Immature natural killer cell (primary cell): ENCODE results near the gene TRAF1. TPM values are rescaled to one million over a fixed set of nuclear protein-coding genes. Genes with fewer than 3 reads are reported as not detected.

Source experiments
- DNase-seq, 3 donors: peaks; one replicate each; pipeline ENCODE4 v3.0.0; 2022; ENCODE audit warnings: mixed read lengths in 1 of 3
- H3K27ac Mint-ChIP-seq, 6 donors: one replicate each; pipeline ENCODE4 v1.8.0; 2020; ENCODE audit warnings: mixed read lengths in 6 of 6, mild to moderate bottlenecking in 5 of 6, inconsistent platforms in 4 of 6, moderate library complexity in 3 of 6
- H3K27me3 Mint-ChIP-seq, 3 donors: one replicate each; pipeline ENCODE4 v1.8.0; 2020 to 2021; ENCODE audit warnings: low read depth in 3 of 3, mild to moderate bottlenecking in 3 of 3, mixed read lengths in 3 of 3, moderate library complexity in 3 of 3, inconsistent platforms in 1 of 3
- H3K36me3 Mint-ChIP-seq, 3 donors: one replicate each; pipeline ENCODE4 v1.8.0; 2020; ENCODE audit warnings: mixed read lengths in 3 of 3, inconsistent platforms in 2 of 3, mild to moderate bottlenecking in 2 of 3
- H3K4me1 Mint-ChIP-seq, 2 donors: one replicate each; pipeline ENCODE4 v1.8.0; 2020; ENCODE audit warnings: inconsistent platforms in 2 of 2, mild to moderate bottlenecking in 2 of 2, mixed read lengths in 2 of 2, moderate library complexity in 1 of 2
- H3K4me3 Mint-ChIP-seq, 5 donors: one replicate each; pipeline ENCODE4 v1.8.0; 2020; ENCODE audit warnings: mild to moderate bottlenecking in 5 of 5, mixed read lengths in 5 of 5, inconsistent platforms in 3 of 5, moderate library complexity in 3 of 5
- H3K9me3 Mint-ChIP-seq, 6 donors: one replicate each; pipeline ENCODE4 v1.8.0; 2020; ENCODE audit warnings: mild to moderate bottlenecking in 6 of 6, mixed read lengths in 6 of 6, inconsistent platforms in 4 of 6, moderate library complexity in 3 of 6
- polyA plus RNA-seq, 3 donors: library from polyadenylated mRNA; unstranded; fragments of 300-500 nt; fragmentation: Illumina TruSeq; gene quantifications; one replicate each; pipeline ENCODE4 v1.2.3, GENCODE V29; 2021

TRAF1 gene
- polyA plus RNA-seq, 3 donors from 2014 or later, result 0.67 to 3.4 (median 1.5) TPM

DNA sequence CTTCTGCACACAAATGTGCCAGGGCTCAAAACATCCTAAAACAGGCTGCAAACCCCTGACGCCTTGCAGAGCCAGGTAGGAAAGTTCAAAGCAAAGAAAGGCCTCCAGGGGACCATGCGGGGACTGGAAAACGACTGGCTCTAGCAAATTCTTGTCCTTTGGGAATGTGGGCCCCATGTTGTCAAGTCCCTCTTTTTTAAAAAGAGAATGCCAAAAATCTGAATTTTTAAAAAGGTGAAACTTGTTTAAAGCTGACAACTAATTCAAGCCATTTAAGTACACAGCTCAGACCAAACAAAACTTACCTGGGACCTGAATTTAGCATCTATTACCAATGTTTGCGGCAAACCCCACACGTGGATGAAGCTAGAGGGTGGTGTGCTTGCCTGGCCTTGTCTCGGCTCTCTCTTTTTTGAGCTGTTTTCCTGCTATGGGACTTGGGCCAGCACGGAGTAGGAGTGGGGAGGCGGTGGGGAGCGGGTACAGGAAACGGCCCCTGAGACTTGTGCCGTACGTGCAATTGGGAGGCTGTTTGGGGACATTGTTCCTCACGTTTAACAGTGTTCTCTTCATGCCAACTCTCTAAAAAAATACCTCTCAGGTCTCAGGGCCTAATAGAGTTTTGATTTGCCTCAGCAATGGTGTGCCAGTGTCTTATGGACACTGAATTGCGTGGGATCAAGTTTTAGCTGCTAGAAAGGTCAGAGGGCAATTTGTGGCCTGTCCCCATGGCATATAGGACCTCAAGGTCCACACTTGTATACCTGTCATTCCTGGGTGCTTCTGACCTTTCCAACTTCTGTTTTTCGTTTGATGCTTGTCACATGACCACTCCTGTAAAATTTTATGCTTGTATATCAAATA is 34.5 kb downstream of the TRAF1 start:
- H3K27me3 Mint-ChIP-seq, result peaks cover 0 to 2% (median 0%) of the 10 kb centered on the region in 3 donors
- H3K4me3 Mint-ChIP-seq, result peak overlapping the region in 1 of 5 donors; percentile 75
- DNase-seq, result no peak
- H3K27ac Mint-ChIP-seq, result peak overlapping the region; percentile 2 to 84 (median 34)
- H3K9me3 Mint-ChIP-seq, result no peaks in the 10 kb centered on the region
- peaks cover 22 to 28% of the 10 kb centered on the region in 2 donors for H3K4me1 Mint-ChIP-seq
- no peaks in the 10 kb centered on the region for H3K36me3 Mint-ChIP-seq

DNA sequence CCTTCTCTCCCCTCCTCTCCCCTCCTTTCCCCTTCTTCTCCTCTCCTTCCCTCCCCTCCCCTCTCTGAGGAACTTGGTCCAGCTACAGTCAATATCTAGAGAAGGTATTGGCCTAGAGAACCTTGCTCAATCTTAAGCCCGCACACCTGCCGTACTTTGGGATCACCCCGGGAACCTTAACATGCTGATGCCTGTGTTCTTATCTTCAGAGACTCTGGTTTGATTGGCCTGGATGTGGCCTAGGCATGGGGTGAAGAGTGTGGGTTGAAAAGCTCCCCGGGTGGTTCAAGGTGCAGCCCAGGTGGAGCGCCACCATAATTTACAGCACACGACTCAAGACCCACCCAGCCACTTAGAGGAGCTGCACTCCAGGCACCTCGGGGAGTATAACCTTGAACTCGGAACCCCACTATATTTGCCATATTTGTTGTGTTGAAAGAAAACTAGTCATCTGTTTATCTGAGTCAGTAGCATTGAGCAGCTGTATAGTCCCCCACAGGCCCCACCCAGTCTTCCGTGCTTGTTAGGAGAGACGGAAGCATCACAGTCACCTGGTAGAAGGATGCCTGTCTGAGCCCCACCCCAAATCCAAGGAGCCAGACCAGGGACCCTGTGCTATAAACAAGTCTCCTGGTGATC is 35.2 kb downstream of the TRAF1 start:
- Mint-ChIP-seq H3K27ac (no peak overlapping the region), H3K36me3 (no peaks in the 10 kb centered on the region), H3K27me3 (peaks cover 0 to 2% (median 0%) of the 10 kb centered on the region in 3 donors), H3K4me1 (peaks cover 17 to 23% of the 10 kb centered on the region in 2 donors), H3K9me3 (no peaks in the 10 kb centered on the region), H3K4me3 (no peak overlapping the region)
- DNase-seq, result no peak

DNA sequence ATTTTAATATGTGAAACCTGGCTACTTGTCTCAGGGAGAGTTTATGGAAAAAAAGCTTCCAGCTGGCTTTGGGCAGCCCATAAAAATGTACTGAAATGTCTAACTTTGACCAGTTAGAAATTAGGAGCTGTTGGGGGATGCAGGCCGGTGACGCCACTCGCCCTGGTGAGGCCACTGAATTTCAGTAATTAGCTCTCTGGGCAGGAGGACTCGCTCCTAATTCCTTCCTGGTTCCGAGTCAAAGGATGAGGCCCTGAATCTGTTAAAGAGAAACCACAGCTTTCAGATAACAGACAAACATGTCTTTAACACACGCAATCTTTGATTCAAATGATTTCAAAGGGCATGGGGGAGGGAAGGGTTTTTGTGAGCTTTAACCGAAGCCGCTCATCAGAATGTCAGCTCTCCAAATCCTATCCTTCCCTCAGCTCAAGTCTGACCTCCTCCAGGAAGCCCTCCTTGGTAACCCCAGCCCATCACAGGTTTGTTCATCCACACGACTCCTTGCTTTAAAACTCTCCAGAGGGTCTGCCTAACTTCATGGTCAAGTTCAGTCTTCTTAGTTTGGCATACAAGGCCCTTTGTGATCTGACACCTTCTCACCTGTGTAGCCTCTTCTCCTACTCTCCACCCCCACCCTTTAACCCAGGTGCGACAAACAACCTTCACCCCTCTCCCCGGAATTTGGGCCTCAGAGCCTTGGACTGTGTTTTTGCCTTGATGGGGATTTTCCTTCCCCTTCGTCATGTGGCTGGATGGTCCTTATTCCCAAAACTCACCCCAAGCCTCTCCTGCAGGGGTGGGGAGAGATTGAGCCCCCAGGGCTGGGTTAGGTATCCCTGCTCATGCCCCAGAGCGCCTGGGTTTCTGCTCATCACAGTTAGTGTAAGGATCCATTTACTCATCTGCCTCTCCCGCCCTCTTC is 36.0 kb downstream of the TRAF1 start:
- no peak for DNase-seq
- Mint-ChIP-seq H3K4me3 (no peak overlapping the region), H3K36me3 (no peaks in the 10 kb centered on the region), H3K27ac (peak overlapping the region in 2 of 6 donors; percentile 79 to 83), H3K27me3 (peaks cover 0 to 2% (median 0%) of the 10 kb centered on the region in 3 donors), H3K9me3 (no peaks in the 10 kb centered on the region), H3K4me1 (peaks cover 17 to 23% of the 10 kb centered on the region in 2 donors)

DNA sequence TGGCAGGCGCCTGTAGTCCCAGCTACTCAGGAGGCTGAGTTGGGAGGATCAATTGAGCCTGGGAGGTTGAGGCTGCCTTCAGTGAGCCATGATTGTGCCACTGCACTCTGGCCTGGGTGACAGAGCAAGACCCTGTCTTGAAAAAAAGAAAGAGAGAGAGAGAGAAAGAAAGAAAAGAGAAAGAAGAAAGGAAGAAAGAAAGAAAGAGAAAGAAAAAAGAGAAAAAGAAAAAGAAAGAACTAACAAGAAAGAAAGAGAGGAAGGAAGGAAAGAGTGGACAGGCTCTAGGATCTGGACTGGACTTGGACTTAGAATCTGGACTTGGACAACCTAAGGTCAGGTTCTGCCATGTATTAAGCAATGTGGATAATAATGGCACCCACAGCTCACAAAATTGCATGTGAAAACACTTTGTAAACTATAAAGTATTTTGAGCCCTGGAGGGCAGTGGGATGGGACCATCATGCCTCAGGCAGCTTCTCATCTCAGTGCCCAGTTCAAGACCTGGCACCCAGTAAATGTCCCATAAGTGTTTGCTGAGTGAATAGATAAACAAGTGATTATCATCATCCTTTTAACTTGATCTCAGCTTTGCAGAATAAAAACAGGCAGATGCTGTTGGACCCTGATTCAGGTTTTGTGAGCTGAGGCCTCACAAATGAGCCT is 36.9 kb downstream of the TRAF1 start:
- DNase-seq, result no peak
- Mint-ChIP-seq H3K36me3 (no peaks in the 10 kb centered on the region), H3K4me1 (peaks cover 17 to 23% of the 10 kb centered on the region in 2 donors), H3K4me3 (no peak overlapping the region), H3K27ac (peak overlapping the region in 3 of 6 donors; percentile 16 to 41 (median 19)), H3K27me3 (peaks cover 0 to 2% (median 0%) of the 10 kb centered on the region in 3 donors), H3K9me3 (no peaks in the 10 kb centered on the region)

DNA sequence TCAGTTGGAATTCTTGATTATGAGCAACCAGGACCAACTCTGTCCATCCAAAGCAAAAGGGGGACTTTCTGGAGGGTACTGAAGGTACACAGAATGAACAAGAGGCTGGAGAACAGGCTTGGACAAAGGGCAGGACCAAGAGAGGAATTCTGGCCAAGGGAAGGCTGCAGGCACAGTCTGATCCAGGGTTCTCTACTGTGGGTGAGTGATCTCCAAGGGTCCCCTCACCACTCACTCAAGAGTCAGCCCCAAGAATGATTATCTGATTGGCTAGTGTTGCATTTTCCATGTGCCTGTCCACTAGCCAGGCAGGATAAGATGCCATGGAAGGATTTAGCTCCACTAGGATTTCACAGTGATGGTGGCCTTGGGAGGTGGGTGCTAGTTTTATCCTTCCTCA is 38.0 kb downstream of the TRAF1 start:
- DNase-seq, result no peak
- Mint-ChIP-seq H3K27me3 (peaks cover 0 to 2% (median 0%) of the 10 kb centered on the region in 3 donors), H3K9me3 (no peaks in the 10 kb centered on the region), H3K4me3 (no peak overlapping the region), H3K4me1 (peaks cover 17 to 22% of the 10 kb centered on the region in 2 donors), H3K27ac (no peak overlapping the region), H3K36me3 (no peaks in the 10 kb centered on the region)

DNA sequence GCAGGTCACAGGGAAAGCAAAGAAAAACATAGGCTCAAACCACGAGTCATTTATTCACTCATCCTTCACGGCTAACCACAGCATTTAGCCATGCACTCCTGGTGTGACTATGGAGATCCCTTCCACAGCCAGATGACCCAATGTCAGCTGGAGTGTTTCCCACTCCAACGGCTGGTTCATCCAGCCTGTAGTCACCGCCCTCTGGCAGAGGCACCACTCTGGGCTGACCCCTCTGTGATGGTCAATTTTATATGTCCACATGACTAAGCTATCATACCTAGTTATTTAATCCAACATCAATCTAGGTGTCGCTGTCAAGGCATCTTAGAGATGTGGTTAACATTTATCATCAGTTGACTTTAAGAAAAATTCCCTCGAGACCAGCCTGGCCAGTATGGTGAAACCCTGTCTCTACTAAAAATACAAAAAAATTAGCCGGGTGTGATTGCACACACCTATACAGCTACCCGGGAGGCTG is 40.1 kb downstream of the TRAF1 start:
- Mint-ChIP-seq H3K36me3 (no peaks in the 10 kb centered on the region), H3K4me1 (peaks cover 0 to 1% of the 10 kb centered on the region in 2 donors), H3K27me3 (no peaks in the 10 kb centered on the region), H3K27ac (no peak overlapping the region), H3K4me3 (no peak overlapping the region), H3K9me3 (no peaks in the 10 kb centered on the region)
- DNase-seq, result no peak

DNA sequence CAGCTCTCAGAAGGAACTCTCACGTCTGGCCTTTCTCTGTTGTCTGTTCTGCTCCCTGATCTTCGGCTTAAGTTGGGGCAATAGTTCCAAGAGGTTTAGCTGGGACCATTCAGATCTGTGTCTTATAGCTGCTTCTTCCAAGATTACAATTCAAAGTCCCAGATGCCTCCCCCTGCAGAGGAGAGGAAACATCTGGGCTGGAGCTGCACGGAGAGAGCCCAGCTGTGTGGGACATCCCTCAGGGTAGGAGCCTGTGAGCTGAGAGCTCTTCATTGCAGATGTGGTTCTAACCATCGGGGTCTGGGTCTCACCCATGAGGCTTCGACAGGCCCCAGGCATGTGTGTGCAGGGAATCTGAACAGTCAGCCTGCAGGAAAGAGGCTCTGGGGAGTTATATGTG is 40.6 kb downstream of the TRAF1 start:
- Mint-ChIP-seq H3K36me3 (no peaks in the 10 kb centered on the region), H3K4me3 (no peak overlapping the region), H3K9me3 (no peaks in the 10 kb centered on the region), H3K27ac (no peak overlapping the region), H3K4me1 (no peaks in the 10 kb centered on the region), H3K27me3 (no peaks in the 10 kb centered on the region)
- DNase-seq, result no peak

DNA sequence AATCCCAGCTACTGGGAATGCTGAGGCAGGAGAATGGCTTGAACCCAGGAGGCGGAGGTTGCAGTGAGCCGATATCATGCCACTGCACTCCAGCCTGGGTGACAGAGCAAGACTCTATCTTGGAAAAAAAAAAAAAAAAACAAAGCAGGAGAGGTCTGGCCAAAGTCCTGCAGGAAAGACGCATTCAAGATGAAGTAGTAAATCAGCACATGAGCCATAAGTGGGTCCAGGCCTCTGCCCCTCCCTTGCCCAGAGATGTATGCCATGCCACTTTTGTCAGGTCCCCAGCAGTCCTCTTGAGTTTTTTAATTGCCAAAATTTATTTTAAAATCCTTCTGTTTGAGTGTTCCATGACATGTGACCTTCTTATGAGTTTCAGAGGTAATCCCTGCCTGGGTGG is 41.1 kb downstream of the TRAF1 start:
- no peak for DNase-seq
- Mint-ChIP-seq H3K27me3 (no peaks in the 10 kb centered on the region), H3K27ac (no peak overlapping the region), H3K4me3 (no peak overlapping the region), H3K36me3 (no peaks in the 10 kb centered on the region), H3K4me1 (no peaks in the 10 kb centered on the region), H3K9me3 (no peaks in the 10 kb centered on the region)

DNA sequence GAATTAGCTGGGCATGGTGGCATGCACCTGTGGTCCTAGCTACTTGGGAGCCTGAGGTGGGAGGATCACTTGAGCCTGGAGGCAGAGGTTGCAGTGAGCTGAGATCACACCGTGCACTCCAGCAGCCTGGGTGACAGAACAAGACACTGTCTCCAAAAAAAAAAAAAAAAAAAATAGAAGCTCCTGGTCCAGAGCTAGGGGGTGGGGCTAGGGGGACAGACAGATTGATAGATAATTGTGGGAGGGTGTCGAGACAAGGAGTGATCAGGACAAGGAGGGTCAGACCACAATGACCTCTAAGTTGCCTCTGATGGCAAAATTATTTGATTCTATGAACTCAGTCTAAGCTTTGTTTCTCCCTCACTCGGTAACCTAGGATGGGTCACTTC is 43.0 kb downstream of the TRAF1 start:
- Mint-ChIP-seq H3K4me3 (no peak overlapping the region), H3K9me3 (no peaks in the 10 kb centered on the region)

DNA sequence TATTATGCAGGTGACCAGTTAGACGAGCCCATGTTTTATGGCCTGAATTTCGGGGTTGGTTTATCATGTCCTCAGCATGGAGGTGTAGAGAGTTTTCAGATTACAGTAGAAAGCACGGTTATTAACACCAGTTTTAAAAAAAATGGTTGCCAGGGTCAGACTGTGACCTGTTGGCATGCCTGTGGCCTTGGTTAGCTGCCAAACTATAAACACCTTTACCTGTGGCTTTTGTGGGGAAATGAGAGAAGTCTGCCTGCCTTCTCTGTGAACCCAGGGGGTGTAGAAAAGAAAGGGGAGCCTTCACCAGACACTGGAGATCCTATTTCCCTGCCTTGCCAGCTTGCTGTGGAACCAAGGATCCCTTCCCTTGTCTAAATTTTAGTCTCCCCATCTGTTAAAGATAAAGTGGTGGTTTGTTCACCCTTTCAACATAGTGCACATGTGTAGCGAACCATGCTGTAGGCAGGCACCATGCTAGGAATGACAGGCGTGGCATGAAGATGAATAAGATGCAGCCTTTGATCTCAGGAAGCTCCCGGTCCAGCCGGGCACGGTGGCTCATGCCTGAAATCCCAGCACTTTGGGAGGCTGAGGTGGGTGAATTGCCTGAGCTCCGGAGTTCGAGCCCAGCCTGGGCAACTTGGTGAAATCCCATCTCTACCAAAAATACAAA is 43.5 kb downstream of the TRAF1 start:
- Mint-ChIP-seq H3K4me3 (no peak overlapping the region), H3K27me3 (peaks cover 1 to 2% (median 1%) of the 10 kb centered on the region in 3 donors), H3K4me1 (peaks cover 16 to 19% of the 10 kb centered on the region in 2 donors), H3K9me3 (no peaks in the 10 kb centered on the region), H3K27ac (no peak overlapping the region), H3K36me3 (no peaks in the 10 kb centered on the region)
- DNase-seq, result peak in 2 of 3 donors; percentile 20 to 34

More for the DNA sequence above, 43.0 kb downstream of the TRAF1 start:
- no peaks in the 10 kb centered on the region for H3K36me3 Mint-ChIP-seq
- H3K27ac Mint-ChIP-seq, result no peak overlapping the region
- H3K27me3 Mint-ChIP-seq, result peaks cover 0 to 1% (median 1%) of the 10 kb centered on the region in 3 donors
- H3K4me1 Mint-ChIP-seq, result peaks cover 10 to 13% of the 10 kb centered on the region in 2 donors
- no peak for DNase-seq

DNA sequence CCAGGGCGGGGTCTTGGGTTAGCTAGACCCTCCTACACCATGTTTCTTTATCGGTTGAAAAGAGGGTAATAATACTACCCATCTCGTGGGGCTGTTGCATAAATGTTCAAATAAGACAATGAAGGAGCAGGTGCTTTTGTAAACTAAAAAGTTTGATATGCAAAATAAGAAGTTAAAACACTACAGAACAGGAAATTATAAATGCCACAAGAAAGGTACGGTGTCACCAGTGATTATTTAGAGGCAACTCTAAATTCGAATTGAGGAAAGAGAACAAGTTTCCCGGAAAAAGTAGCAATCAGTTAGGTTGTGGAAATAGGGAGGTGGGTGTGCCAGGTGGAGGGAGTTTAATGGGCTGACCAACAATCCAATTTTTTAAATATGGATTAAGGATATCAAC is 47.1 kb downstream of the TRAF1 start:
- no peak overlapping the region for H3K27ac Mint-ChIP-seq
- peaks cover 34 to 39% of the 10 kb centered on the region in 2 donors for H3K4me1 Mint-ChIP-seq
- H3K27me3 Mint-ChIP-seq, result peaks cover 3 to 7% (median 3%) of the 10 kb centered on the region in 3 donors
- no peaks in the 10 kb centered on the region for H3K36me3 Mint-ChIP-seq
- H3K4me3 Mint-ChIP-seq, result peak overlapping the region in 1 of 5 donors; percentile 75
- no peak for DNase-seq
- H3K9me3 Mint-ChIP-seq, result no peaks in the 10 kb centered on the region

DNA sequence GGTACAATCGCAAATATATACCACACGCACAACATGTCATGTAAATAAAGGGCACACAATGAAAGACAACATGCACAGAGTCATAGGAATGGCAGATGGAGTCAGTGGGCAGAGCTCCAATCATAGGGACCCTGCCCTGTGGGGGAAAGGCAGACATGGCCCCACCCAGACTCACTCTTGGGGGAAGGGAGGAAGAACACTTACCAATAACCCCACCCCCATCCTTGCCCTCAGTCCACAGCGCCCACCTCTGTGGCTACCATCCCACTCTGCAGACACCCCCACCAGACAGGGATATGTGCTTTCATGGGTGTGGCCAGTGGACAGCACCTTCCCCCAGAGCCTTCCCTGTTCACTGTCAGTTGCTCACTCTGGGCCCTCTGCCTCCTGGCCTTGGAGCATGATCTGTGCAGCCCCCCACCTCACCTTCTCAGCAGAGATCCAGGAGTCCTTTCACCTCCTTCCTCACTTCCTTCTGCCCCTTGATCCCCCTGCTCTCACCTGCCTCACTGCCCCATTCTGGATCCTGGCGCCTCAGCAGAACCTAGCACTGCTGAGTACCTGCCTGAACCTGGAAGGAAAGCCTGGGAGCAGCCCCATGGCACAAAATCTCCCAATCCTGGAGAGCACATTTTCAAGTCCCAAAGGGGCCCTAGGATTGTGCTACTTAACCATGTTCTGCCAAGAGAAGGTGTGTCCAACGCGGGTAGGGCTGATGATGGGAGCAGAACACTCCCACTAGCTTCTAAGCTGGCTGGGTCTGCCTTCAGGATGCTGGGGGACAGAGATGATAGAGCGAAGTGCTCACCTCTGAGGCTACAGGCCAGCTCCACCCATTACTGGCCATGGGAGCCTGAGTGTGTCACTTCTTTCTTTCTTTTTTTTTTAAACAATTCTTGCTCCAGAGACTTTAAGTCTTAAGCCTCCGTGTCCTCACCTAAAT is 48.1 kb downstream of the TRAF1 start:
- Mint-ChIP-seq H3K4me3 (peak overlapping the region; percentile 89 to 98 (median 93)), H3K27ac (peak overlapping the region; percentile 79 to 97 (median 90)), H3K9me3 (no peaks in the 10 kb centered on the region), H3K36me3 (no peaks in the 10 kb centered on the region), H3K4me1 (peaks cover 35 to 39% of the 10 kb centered on the region in 2 donors), H3K27me3 (peaks cover 3 to 7% (median 3%) of the 10 kb centered on the region in 3 donors)
- no peak for DNase-seq
